GM12878 (cell line): ENCODE measurements around the gene UIMC1.

Experiments
- CTCF ChIP-seq, 3 experiments: IDR thresholded peaks in 2 of 3; conservative IDR thresholded peaks in 1 of 3; 2 replicates each; pipeline ENCODE4 v1.5.1; 2011; ENCODE audit warnings: low read depth in 3 of 3, low read length in 3 of 3, mild to moderate bottlenecking in 3 of 3, control low read depth in 2 of 3, moderate library complexity in 2 of 3, inconsistent platforms in 1 of 3, mixed read lengths in 1 of 3; ENCODE audit not compliant: control insufficient read depth in 2 of 3, insufficient read depth in 1 of 3; ENCODE audit errors: extremely low read depth in 1 of 3
- EP300 ChIP-seq, 2 experiments: fragments of 150-350 bp in 1 of 2; IDR thresholded peaks; 2 replicates each; pipeline ENCODE4 v1.6.1; 2011 to 2012; ENCODE audit warnings: low read depth in 2 of 2, low read length in 2 of 2, borderline replicate concordance in 1 of 2, improper control_type of control experiment in 1 of 2, inconsistent platforms in 1 of 2; ENCODE audit not compliant: control insufficient read depth in 1 of 2
- HSF1 ChIP-seq: fragments of 150-350 bp; IDR thresholded peaks from 2 replicates; pipeline ENCODE4 v1.6.1; 2014; ENCODE audit warnings: mild to moderate bottlenecking, low read depth, low read length
- IRF4 ChIP-seq: IDR thresholded peaks from 2 replicates; pipeline ENCODE4 v1.6.1; 2011; ENCODE audit warnings: low read depth, low read length
- JUND ChIP-seq: IDR thresholded peaks from 2 replicates; pipeline ENCODE4 v1.6.1; 2012; ENCODE audit warnings: low read depth, mild to moderate bottlenecking, low read length, improper control_type of control experiment, moderate library complexity
- POLR2A ChIP-seq: IDR thresholded peaks from 2 replicates; pipeline ENCODE4 v1.6.1; 2011; ENCODE audit warnings: low read depth, mild to moderate bottlenecking, low read length

- TF ChIP-seq CTCF (IDR thresholded peaks at IDR 0.05 in 2 of 3, conservative IDR thresholded peaks at IDR 0.05 in 1 of 3; ENCODE audit: control insufficient read depth in 2 of 3, extremely low read depth in 1 of 3, insufficient read depth in 1 of 3, low read depth in 3 of 3, low read length in 3 of 3) (no peak), HSF1 (no peak), EP300 (IDR thresholded peaks at IDR 0.05; ENCODE audit: borderline replicate concordance in 1 of 2, control insufficient read depth in 1 of 2, low read depth in 2 of 2, low read length in 2 of 2) (no peak), POLR2A (no peak), JUND (no peak), IRF4 (no peak)
These were observed 146.2 kb downstream of the UIMC1 start for GRCh38 chr5:176860381-176860780.
